GM19438 (cell line): Measurements from ENCODE around the gene CRTC2.
"Not testable (repeated sequence)": the region's sequence is repeated elsewhere in the genome, so short reads cannot be mapped to it uniquely, and the experiment has no call there.

Experiments used
- ATAC-seq: cut with Tn5 transposase; IDR thresholded peaks from one replicate; pipeline ENCODE4 v1.9.1; 2021; ENCODE audit warnings: low read depth; ENCODE audit not compliant: unreplicated experiment

CRTC2 gene

GRCh38 chr1:153958111-153958960, at the start of gene CRTC2:
CRTC2 (minus strand) TSS chr1:153958612; CDS start chr1:153958497, 115 bp downstream.
- peak; percentile 65 for ATAC-seq

- ATAC-seq: no peak
These were observed 47.7 kb upstream of the CRTC2 start for GRCh38 chr1:154006136-154006535.

GRCh38 chr1:154000420-154000819, 42.0 kb upstream of the CRTC2 start:
- no peak for ATAC-seq

GRCh38 chr1:153996882-153997281, 38.5 kb upstream of the CRTC2 start:
- ATAC-seq: not testable (repeated sequence)

- no peak for ATAC-seq
These were observed 37.2 kb upstream of the CRTC2 start for GRCh38 chr1:153995640-153996039.

GRCh38 chr1:153995202-153995601, 36.8 kb upstream of the CRTC2 start:
- no peak for ATAC-seq

- ATAC-seq: no peak
These were observed 33.4 kb upstream of the CRTC2 start for GRCh38 chr1:153991806-153992205.

- ATAC-seq: no peak
These were observed 32.8 kb upstream of the CRTC2 start for GRCh38 chr1:153991151-153991630.

DNA sequence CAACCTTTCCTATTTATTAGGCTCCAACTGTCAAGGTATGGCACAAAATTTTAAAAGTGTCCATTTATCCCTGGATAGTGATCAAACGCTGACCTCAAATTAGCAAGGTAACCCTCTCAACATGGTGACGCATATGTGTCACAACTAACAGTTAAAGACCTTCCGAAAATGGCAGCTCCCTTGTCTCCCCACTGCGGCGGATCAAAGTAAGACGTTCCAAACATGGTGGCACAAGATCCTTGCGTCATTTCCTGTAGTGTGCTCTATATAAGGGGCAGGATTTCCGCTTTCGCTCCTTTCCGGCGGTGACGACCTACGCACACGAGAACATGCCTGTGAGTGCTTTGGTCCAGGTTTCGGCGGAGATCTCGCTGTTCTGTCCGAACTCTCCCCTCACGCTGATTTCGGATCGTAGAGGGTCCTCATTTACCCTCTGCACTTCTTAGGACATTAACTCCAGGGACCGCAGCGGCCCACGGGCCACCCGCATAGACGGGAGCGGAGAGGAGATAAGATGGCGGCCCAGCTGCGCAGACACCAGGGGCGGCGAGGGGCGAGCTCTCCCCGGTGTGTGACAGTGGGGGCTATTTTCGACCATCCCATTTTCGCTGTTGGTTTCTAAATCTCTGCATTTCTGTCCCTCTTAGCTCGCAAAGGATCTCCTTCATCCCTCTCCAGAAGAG, 32.2 kb upstream of the CRTC2 start, which contains the start of gene RPS27:
TSS of gene RPS27 (plus strand) at position 295 of the 683 bp plus-strand sequence. CDS start at position 330, 35 bp downstream.
- peak; percentile 52 for ATAC-seq

DNA sequence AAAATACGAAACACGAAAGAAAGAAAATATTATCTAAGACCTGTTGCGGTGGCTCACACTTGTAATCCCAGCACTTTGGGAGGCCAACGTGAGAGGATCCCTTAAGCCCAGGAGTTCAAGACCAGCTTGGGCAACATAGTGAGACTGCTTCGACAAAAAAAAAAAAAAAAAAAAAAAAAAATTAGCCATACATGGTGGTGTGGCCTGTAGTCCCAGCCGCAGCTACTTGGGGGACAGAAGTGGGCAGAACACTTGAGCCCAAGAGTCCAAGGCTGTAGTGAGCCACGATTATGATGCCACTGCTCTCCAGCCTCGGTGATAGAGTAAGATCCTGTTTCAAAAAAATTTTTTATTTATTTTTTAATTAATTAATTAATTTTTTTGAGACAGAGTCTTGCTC, 29.2 kb upstream of the CRTC2 start:
- ATAC-seq: no peak

- ATAC-seq: no peak
These were observed 27.7 kb upstream of the CRTC2 start, which contains the start of gene RAB13 for GRCh38 chr1:153985941-153986761. RAB13 (minus strand) TSS chr1:153986339; CDS start chr1:153986236, 103 bp downstream.

DNA sequence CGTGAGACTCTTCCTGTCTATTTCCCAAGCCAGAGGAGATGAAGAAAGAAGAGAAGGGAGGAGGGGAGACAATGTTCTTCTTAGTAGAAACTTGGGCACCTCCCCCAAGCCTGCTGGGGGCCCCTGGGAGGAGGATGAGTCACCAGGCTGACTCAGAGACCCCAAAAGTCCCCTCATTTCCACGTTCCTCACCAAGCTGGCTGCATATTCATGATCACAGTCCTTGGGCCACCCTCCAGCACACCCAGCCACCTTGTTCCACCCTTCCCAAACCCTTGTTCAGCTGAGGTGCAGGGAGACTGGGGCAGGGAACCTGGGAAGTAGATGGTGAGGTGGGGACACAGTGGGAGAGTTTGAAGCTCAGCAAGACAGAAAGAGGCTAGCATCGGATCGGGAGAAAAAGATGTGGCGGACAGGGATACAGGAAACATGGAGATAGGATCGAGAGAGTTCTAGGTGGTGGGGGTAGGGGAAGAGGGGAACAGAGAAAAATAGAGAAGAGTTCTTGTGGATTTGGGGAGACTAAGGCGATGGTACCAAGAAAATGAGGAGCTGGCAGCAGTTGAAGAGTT, 27.0 kb upstream of the CRTC2 start:
- no peak for ATAC-seq

DNA sequence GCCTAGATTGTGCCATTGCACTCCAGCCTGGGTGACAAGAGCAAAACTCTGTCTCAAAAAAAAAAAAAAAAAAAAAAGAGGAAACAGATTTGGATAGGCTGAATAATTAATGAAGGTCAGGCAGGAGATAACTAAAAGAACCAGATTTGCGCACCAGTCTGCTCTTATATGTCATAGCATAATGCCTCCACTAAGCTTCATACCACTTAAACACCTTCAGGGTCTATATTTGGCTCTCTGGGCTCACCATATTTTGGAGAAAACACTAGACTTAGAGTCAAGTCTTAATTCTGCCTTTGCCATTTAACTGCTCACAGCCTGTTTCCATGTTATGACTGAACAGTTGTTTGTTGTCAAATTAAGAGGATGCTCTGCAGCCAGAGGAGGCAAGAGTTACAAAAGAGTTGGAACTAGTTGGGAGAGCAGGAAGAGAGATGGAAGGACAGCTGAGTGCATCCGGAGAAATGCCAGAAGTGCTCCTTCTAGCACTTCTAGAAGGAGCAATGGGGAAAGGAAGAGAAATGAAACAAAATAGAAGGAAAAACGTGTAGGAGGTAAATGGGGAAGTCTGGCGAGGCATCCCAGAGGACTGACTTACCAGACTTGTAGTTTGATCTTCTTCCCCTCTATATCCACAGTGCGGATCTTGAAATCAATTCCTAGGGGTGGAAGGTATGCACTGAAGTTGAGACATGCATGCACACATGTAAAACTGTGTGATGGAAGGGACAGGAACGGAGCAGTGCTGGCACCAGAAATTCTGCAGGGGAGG, 25.9 kb upstream of the CRTC2 start:
- no peak for ATAC-seq

GRCh38 chr1:153981735-153982134, 23.3 kb upstream of the CRTC2 start:
- ATAC-seq: not testable (repeated sequence)

GRCh38 chr1:153979091-153979490, 20.7 kb upstream of the CRTC2 start:
- ATAC-seq: not testable (repeated sequence)

DNA sequence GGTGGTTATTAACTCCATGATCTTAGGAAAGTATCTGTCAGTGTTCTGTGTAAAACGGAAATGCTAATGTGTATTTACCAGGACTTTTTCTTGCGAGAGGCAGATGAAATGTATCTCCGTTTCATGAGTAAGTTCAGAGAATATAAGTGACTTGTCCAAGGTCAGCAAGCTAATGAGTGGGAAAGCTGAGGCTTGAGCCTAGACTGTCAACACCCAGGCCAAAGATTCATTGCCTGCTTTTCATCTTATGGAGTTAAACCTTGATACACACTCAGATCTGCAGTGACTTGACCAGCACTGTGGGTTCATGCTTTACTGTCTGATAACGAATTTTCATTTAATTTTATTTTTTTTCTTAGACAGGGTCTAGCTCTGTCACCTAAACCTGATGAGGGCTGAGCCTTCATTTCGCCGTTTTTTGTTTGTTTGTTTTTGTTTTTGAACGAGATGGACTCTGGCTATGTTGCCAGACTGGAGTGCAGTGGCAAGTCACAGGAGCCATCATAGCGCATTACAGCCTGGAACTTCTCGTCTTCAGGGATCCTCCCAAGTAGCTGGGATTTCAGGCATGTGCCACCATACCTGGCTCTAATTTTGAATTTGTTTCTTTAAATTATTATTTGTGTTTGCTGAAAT, 20.0 kb upstream of the CRTC2 start:
- no peak for ATAC-seq

- ATAC-seq: peak; percentile 74
These were observed 19.1 kb upstream of the CRTC2 start, which contains the start of gene JTB for GRCh38 chr1:153977250-153978240. JTB (minus strand) TSS chr1:153977674; CDS start chr1:153977252, 422 bp downstream.

DNA sequence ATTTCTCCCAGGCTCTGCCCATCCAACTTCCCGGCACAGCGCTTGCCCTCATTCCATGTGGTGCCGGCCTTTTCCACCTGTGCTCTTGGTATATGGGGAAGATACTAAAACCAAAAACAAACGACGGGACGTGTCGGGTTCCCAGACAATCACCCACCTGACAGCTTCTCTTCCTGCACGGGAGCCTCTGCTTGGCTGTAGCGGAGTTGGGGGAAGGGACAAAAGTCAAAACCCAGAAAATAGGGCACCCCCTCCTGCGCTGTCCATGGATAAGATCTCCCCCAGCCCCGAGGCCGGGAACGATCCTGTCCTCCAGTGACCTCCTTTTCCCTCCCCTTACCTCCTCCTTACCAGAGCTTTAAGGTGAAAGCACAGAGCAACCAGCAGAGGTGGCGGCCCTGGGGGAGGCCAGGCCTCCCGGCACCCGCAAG, 18.4 kb upstream of the CRTC2 start:
- ATAC-seq: no peak
